ENCODE results near the gene SIGLEC7.

SIGLEC7 gene

GRCh38 chr19:51119101-51119500, 23.0 kb upstream of the SIGLEC7 start:
- no peak for DNase-seq

GRCh38 chr19:51119611-51120010, 22.5 kb upstream of the SIGLEC7 start:
- DNase-seq, result no peak

GRCh38 chr19:51120160-51120559, 21.9 kb upstream of the SIGLEC7 start:
- no peak for DNase-seq

- DNase-seq, result no peak
Observed at GRCh38 chr19:51121257-51121656, 20.8 kb upstream of the SIGLEC7 start.

GRCh38 chr19:51122112-51122981, 19.8 kb upstream of the SIGLEC7 start:
- DNase-seq, result no peak

- DNase-seq, result no peak
Observed at GRCh38 chr19:51123381-51123800, 18.7 kb upstream of the SIGLEC7 start.

GRCh38 chr19:51123802-51124201, 18.3 kb upstream of the SIGLEC7 start:
- DNase-seq, result no peak

- no peak for DNase-seq
Observed at GRCh38 chr19:51124216-51124615, 17.9 kb upstream of the SIGLEC7 start.

- DNase-seq, result no peak
Observed at GRCh38 chr19:51124729-51125128, 17.4 kb upstream of the SIGLEC7 start, which contains the start of gene SIGLEC9. SIGLEC9 (plus strand) TSS chr19:51124906; CDS start chr19:51124975, 69 bp downstream.

- DNase-seq, result no peak
Observed at GRCh38 chr19:51125421-51126075, 16.6 kb upstream of the SIGLEC7 start.

- no peak for DNase-seq
Observed at GRCh38 chr19:51127032-51127431, 15.1 kb upstream of the SIGLEC7 start.

GRCh38 chr19:51127755-51128154, 14.3 kb upstream of the SIGLEC7 start:
- peak; percentile 41 to 90 for DNase-seq

GRCh38 chr19:51128227-51128626, 13.9 kb upstream of the SIGLEC7 start:
- no peak for DNase-seq

GRCh38 chr19:51129716-51130115, 12.4 kb upstream of the SIGLEC7 start:
- DNase-seq, result no peak

GRCh38 chr19:51131780-51132680, 10.1 kb upstream of the SIGLEC7 start:
- DNase-seq, result peak in 1 of 2 donors; percentile 37

- no peak for DNase-seq
Observed at GRCh38 chr19:51135004-51135403, 7.1 kb upstream of the SIGLEC7 start.

- no peak for DNase-seq
Observed at GRCh38 chr19:51135986-51136762, 5.9 kb upstream of the SIGLEC7 start.

- DNase-seq, result peak; percentile 19 to 39
Observed at GRCh38 chr19:51136851-51137551, 5.1 kb upstream of the SIGLEC7 start.

GRCh38 chr19:51137792-51138425, 4.2 kb upstream of the SIGLEC7 start:
- no peak for DNase-seq

- peak in 1 of 2 donors; percentile 21 for DNase-seq
Observed at GRCh38 chr19:51138549-51138979, 3.5 kb upstream of the SIGLEC7 start.
